GM21381 (cell line): ENCODE measurements around the gene RFX3.

Source experiments
- ATAC-seq: cut with Tn5 transposase; IDR thresholded peaks from one replicate; pipeline ENCODE4 v1.9.1; 2021; ENCODE audit warnings: mild to moderate bottlenecking, moderate library complexity; ENCODE audit not compliant: unreplicated experiment

Gene RFX3

GRCh38 chr9:3436629-3437420, 89.0 kb downstream of the RFX3 start:
- ATAC-seq: no peak

GRCh38 chr9:3435732-3436131, 90.1 kb downstream of the RFX3 start:
- no peak for ATAC-seq

- ATAC-seq: no peak
Measured at GRCh38 chr9:3434594-3434993, 91.2 kb downstream of the RFX3 start.

- no peak for ATAC-seq
Measured at GRCh38 chr9:3433754-3434153, 92.0 kb downstream of the RFX3 start.

GRCh38 chr9:3433066-3433465, 92.7 kb downstream of the RFX3 start:
- ATAC-seq: no peak

GRCh38 chr9:3431890-3432289, 93.9 kb downstream of the RFX3 start:
- no peak for ATAC-seq

GRCh38 chr9:3419893-3420292, 105.9 kb downstream of the RFX3 start:
- no peak for ATAC-seq

GRCh38 chr9:3415906-3416305, 109.9 kb downstream of the RFX3 start:
- ATAC-seq: no peak

GRCh38 chr9:3413984-3414383, 111.8 kb downstream of the RFX3 start:
- ATAC-seq: no peak

- no peak for ATAC-seq
Measured at GRCh38 chr9:3410461-3410860, 115.3 kb downstream of the RFX3 start.

GRCh38 chr9:3409453-3409852, 116.3 kb downstream of the RFX3 start:
- ATAC-seq: no peak

GRCh38 chr9:3403315-3403714, 122.5 kb downstream of the RFX3 start:
- ATAC-seq: no peak

- no peak for ATAC-seq
Measured at GRCh38 chr9:3401221-3401954, 124.4 kb downstream of the RFX3 start.

GRCh38 chr9:3398232-3398648, 127.6 kb downstream of the RFX3 start:
- ATAC-seq: peak; percentile 59

GRCh38 chr9:3397766-3398165, 128.0 kb downstream of the RFX3 start:
- ATAC-seq: peak; percentile 37

GRCh38 chr9:3391414-3391813, 134.4 kb downstream of the RFX3 start:
- ATAC-seq: no peak

GRCh38 chr9:3386753-3387152, 139.0 kb downstream of the RFX3 start:
- ATAC-seq: no peak

GRCh38 chr9:3385871-3386270, 139.9 kb downstream of the RFX3 start:
- peak; percentile 96 for ATAC-seq

GRCh38 chr9:3371842-3372241, 154.0 kb downstream of the RFX3 start:
- no peak for ATAC-seq

GRCh38 chr9:3370715-3371114, 155.1 kb downstream of the RFX3 start:
- no peak for ATAC-seq

GRCh38 chr9:3367185-3367584, 158.6 kb downstream of the RFX3 start:
- ATAC-seq: no peak

GRCh38 chr9:3361689-3362392, 164.0 kb downstream of the RFX3 start:
- no peak for ATAC-seq
